ENCODE data around the gene DGUOK. TPM values are rescaled to one million over a fixed set of nuclear protein-coding genes. Genes with fewer than 3 reads are reported as not detected.

The DGUOK gene
- total RNA-seq, 2 donors from 2014 or later = 61.1 to 85.2 TPM

GRCh38 chr2:73963385-73964120 lies 36.9 kb downstream of the DGUOK start:
- Histone ChIP-seq H3K27ac (ENCODE audit: low read depth, low read length) (no peak overlapping the region), H3K4me1 (ENCODE audit: control insufficient read depth, insufficient read depth, low read length) (peaks cover 2% of the 10 kb centered on the region), H3K4me3 (ENCODE audit: low read length) (no peak overlapping the region), H3K9ac (ENCODE audit: extremely low read depth, low read length, poor library complexity, severe bottlenecking) (no peak overlapping the region), H3K36me3 (ENCODE audit: control insufficient read depth, insufficient read depth, low read length) (peaks cover 8% of the 10 kb centered on the region), H3K27me3 (ENCODE audit: control insufficient read depth, insufficient read depth, low read length, poor library complexity, severe bottlenecking) (no peaks in the 10 kb centered on the region), H3K9me3 (ENCODE audit: control insufficient read depth, low read length) (peaks cover 8% of the 10 kb centered on the region)
- 93 to 96% methylated on average over 13 of the region's 13 CpGs for WGBS, 2 experiments (ENCODE audit: insufficient coverage in 1 of 2, insufficient read length in 1 of 2)
- Mint-ChIP-seq H3K4me1 (peaks cover 18% of the 10 kb centered on the region), H3K36me3 (ENCODE audit: low read depth) (peaks cover 16% of the 10 kb centered on the region), H3K27me3 (ENCODE audit: insufficient read depth) (no peaks in the 10 kb centered on the region), H3K4me3 (no peak overlapping the region), H3K9me3 (peaks cover 5% of the 10 kb centered on the region), H3K27ac (no peak overlapping the region)
- TF ChIP-seq, protein P1, sequence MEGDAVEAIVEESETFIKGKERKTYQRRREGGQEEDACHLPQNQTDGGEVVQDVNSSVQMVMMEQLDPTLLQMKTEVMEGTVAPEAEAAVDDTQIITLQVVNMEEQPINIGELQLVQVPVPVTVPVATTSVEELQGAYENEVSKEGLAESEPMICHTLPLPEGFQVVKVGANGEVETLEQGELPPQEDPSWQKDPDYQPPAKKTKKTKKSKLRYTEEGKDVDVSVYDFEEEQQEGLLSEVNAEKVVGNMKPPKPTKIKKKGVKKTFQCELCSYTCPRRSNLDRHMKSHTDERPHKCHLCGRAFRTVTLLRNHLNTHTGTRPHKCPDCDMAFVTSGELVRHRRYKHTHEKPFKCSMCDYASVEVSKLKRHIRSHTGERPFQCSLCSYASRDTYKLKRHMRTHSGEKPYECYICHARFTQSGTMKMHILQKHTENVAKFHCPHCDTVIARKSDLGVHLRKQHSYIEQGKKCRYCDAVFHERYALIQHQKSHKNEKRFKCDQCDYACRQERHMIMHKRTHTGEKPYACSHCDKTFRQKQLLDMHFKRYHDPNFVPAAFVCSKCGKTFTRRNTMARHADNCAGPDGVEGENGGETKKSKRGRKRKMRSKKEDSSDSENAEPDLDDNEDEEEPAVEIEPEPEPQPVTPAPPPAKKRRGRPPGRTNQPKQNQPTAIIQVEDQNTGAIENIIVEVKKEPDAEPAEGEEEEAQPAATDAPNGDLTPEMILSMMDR (conservative IDR thresholded peaks at IDR 0.05) = no peak
- DNase-seq = no peak

DNA sequence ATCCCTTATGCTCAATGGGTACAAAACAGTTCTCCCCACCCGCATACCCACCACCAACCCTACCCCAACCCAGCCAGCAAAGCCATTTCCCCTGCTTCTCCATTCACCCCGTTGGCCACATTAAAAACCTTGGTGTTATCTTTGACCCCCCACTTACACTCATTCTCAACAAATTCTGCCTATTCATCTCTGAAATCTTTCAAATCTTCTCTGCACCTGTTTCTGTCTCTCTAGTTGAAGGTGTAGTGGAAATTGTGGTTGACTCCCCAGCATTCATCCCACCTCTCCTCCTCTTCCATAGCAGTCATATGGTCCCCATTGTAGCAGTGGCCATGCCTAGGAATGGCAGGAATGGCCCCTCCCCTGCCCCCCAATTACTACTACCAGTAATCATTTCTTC lies 37.5 kb downstream of the DGUOK start:
- Histone ChIP-seq H3K36me3 (ENCODE audit: control insufficient read depth, insufficient read depth, low read length) (peaks cover 1% of the 10 kb centered on the region), H3K27me3 (ENCODE audit: control insufficient read depth, insufficient read depth, low read length, poor library complexity, severe bottlenecking) (no peaks in the 10 kb centered on the region), H3K27ac (ENCODE audit: low read depth, low read length) (no peak overlapping the region), H3K9ac (ENCODE audit: extremely low read depth, low read length, poor library complexity, severe bottlenecking) (no peak overlapping the region), H3K4me1 (ENCODE audit: control insufficient read depth, insufficient read depth, low read length) (no peaks in the 10 kb centered on the region), H3K4me3 (ENCODE audit: low read length) (no peak overlapping the region), H3K9me3 (ENCODE audit: control insufficient read depth, low read length) (peaks cover 8% of the 10 kb centered on the region)
- H3K4me3 Mint-ChIP-seq = no peak overlapping the region
- TF ChIP-seq, protein P1 (conservative IDR thresholded peaks at IDR 0.05) = no peak
- DNase-seq = no peak
- peaks cover 9% of the 10 kb centered on the region for H3K36me3 Mint-ChIP-seq (ENCODE audit: low read depth)
- WGBS, 2 experiments (ENCODE audit: insufficient coverage in 1 of 2, insufficient read length in 1 of 2) = 83% methylated on average over 2 of the region's 2 CpGs
- no peak overlapping the region for H3K27ac Mint-ChIP-seq
- peaks cover under 1% of the 10 kb centered on the region for H3K27me3 Mint-ChIP-seq (ENCODE audit: insufficient read depth)
- H3K4me1 Mint-ChIP-seq = peaks cover 11% of the 10 kb centered on the region
- peaks cover 5% of the 10 kb centered on the region for H3K9me3 Mint-ChIP-seq

GRCh38 chr2:73965053-73965452 lies 38.4 kb downstream of the DGUOK start:
- Histone ChIP-seq H3K4me1 (ENCODE audit: control insufficient read depth, insufficient read depth, low read length) (no peaks in the 10 kb centered on the region), H3K9ac (ENCODE audit: extremely low read depth, low read length, poor library complexity, severe bottlenecking) (no peak overlapping the region), H3K36me3 (ENCODE audit: control insufficient read depth, insufficient read depth, low read length) (no peaks in the 10 kb centered on the region), H3K27ac (ENCODE audit: low read depth, low read length) (no peak overlapping the region), H3K4me3 (ENCODE audit: low read length) (no peak overlapping the region), H3K9me3 (ENCODE audit: control insufficient read depth, low read length) (peaks cover 8% of the 10 kb centered on the region), H3K27me3 (ENCODE audit: control insufficient read depth, insufficient read depth, low read length, poor library complexity, severe bottlenecking) (no peaks in the 10 kb centered on the region)
- no peak overlapping the region for H3K27ac Mint-ChIP-seq
- H3K36me3 Mint-ChIP-seq (ENCODE audit: low read depth) = peaks cover 3% of the 10 kb centered on the region
- peaks cover 5% of the 10 kb centered on the region for H3K9me3 Mint-ChIP-seq
- no peak overlapping the region for H3K4me3 Mint-ChIP-seq
- H3K4me1 Mint-ChIP-seq = peaks cover 5% of the 10 kb centered on the region
- DNase-seq = no peak
- WGBS, 2 experiments (ENCODE audit: insufficient coverage in 1 of 2, insufficient read length in 1 of 2) = 96 to 97% methylated on average over 3 of the region's 3 CpGs
- H3K27me3 Mint-ChIP-seq (ENCODE audit: insufficient read depth) = peaks cover 4% of the 10 kb centered on the region
- TF ChIP-seq, protein P1 (conservative IDR thresholded peaks at IDR 0.05) = no peak

All from endodermal cell (in vitro differentiated cells).